ENCODE data around the gene CDH13. TPM values are rescaled to one million over a fixed set of nuclear protein-coding genes. Genes with fewer than 3 reads are reported as not detected.
A peak's percentile ranks its signal among the peaks of the same experiment; 100 is the strongest.

The CDH13 gene
- total and polyA plus RNA-seq, 2 of the 8 experiments (the other 6 are each of a cell fraction or from before 2014, with no cell fraction given), result 2.3 to 2.4 TPM

- TF ChIP-seq CHD7 (IDR thresholded peaks at IDR 0.05; ENCODE audit: insufficient replicate concordance, low read length), result no peak
- TF ChIP-seq TBP (IDR thresholded peaks at IDR 0.05; ENCODE audit: low read depth, low read length), result peak; percentile 44; the same call in 1 of the 2 replicates
- TF ChIP-seq EGR1 (IDR thresholded peaks at IDR 0.05; ENCODE audit: borderline replicate concordance, low read depth, low read length), result no peak
- no peak for TF ChIP-seq USF2 (IDR thresholded peaks at IDR 0.05; ENCODE audit: low read length)
- no peak for TF ChIP-seq POLR2AphosphoS5 (IDR thresholded peaks at IDR 0.05; ENCODE audit: low read depth, low read length)
- no peak for TF ChIP-seq SUZ12 (IDR thresholded peaks at IDR 0.05; ENCODE audit: low read length)
- peak; percentile 22 to 57 (median 37); a peak in 3 of 4 replicates for TF ChIP-seq CTCF (IDR thresholded peaks at IDR 0.05; ENCODE audit: control extremely low read depth in 1 of 3, insufficient read depth in 1 of 3, low read depth in 1 of 3, low read length in 3 of 3)
Observed at GRCh38 chr16:83400234-83400633, 773.5 kb downstream of the CDH13 start (continued).
